DND-41 (cell line): ENCODE data around the gene MMP7.

Source experiments
- ATAC-seq: fragments of 200-7000 bp; cut with Tn5 transposase; 3 replicates; pipeline ENCODE4 v1.9.1; 2021; ENCODE audit warnings: low read depth; ENCODE audit not compliant: insufficient read depth
- DNase-seq: peaks from one replicate; pipeline ENCODE4 v3.0.0-alpha.2; 2020
- H2AFZ ChIP-seq: 2 replicates; pipeline ENCODE4 v1.6.0; 2012; ENCODE audit warnings: low read depth, low read length
- H3K27ac ChIP-seq: 2 replicates; pipeline ENCODE4 v1.5.1; 2012; ENCODE audit warnings: low read length, inconsistent platforms
- H3K27me3 ChIP-seq: fragments of 200-600 bp; sonication (generic); 2 replicates; pipeline ENCODE4 v1.6.0; 2012; ENCODE audit warnings: low read length, mild to moderate bottlenecking, inconsistent platforms; ENCODE audit not compliant: insufficient read depth, poor library complexity
- H3K36me3 ChIP-seq: 2 replicates; pipeline ENCODE4 v1.5.1; 2012; ENCODE audit warnings: low read length, inconsistent platforms; ENCODE audit not compliant: insufficient read depth
- H3K4me1 ChIP-seq: 2 replicates; pipeline ENCODE4 v1.5.1; 2012; ENCODE audit warnings: mild to moderate bottlenecking, low read length; ENCODE audit not compliant: insufficient read depth
- H3K4me2 ChIP-seq: 2 replicates; pipeline ENCODE4 v1.6.0; 2012; ENCODE audit warnings: mild to moderate bottlenecking, moderate library complexity, low read length, inconsistent platforms; ENCODE audit not compliant: insufficient read depth
- H3K4me3 ChIP-seq, 2 experiments: fragments of 200-600 bp in 1 of 2; shearing (Covaris generic) in 1 of 2; 2 replicates each; pipeline ENCODE4 v1.5.1; 2012 to 2016; ENCODE audit warnings: inconsistent platforms in 2 of 2, low read length in 2 of 2, mild to moderate bottlenecking in 2 of 2, low read depth in 1 of 2, moderate library complexity in 1 of 2
- H3K79me2 ChIP-seq: 2 replicates; pipeline ENCODE4 v1.6.0; 2012; ENCODE audit warnings: low read length, inconsistent platforms; ENCODE audit not compliant: insufficient read depth
- H3K9ac ChIP-seq: 2 replicates; pipeline ENCODE4 v1.6.0; 2012; ENCODE audit warnings: low read depth, mild to moderate bottlenecking, inconsistent platforms, low read length, moderate library complexity
- H3K9me3 ChIP-seq: 2 replicates; pipeline ENCODE4 v1.5.1; 2012; ENCODE audit warnings: low read length, moderate library complexity, mild to moderate bottlenecking, inconsistent platforms; ENCODE audit not compliant: insufficient read depth, severe bottlenecking
- H4K20me1 ChIP-seq: 2 replicates; pipeline ENCODE4 v1.6.0; 2012; ENCODE audit warnings: low read length; ENCODE audit not compliant: insufficient read depth
- EZH2 ChIP-seq: IDR thresholded peaks from 3 replicates; pipeline ENCODE4 v1.6.1; 2012; ENCODE audit warnings: borderline replicate concordance, low read depth, mild to moderate bottlenecking, moderate library complexity, low read length, inconsistent platforms; ENCODE audit not compliant: severe bottlenecking
- TF ChIP-seq, protein P1 (sequence below): IDR thresholded peaks from 2 replicates; pipeline ENCODE4 v1.5.1; 2012; ENCODE audit warnings: borderline replicate concordance, low read length, moderate library complexity, mild to moderate bottlenecking; ENCODE audit not compliant: poor library complexity, severe bottlenecking; ENCODE audit errors: extremely low read depth

MMP7 gene

GRCh38 chr11:102553835-102554282 lies 23.3 kb upstream of the MMP7 start:
- Histone ChIP-seq H3K27ac (no peak overlapping the region), H3K4me1 (no peaks in the 10 kb centered on the region), H4K20me1 (no peaks in the 10 kb centered on the region), H3K9me3 (peaks cover 4% of the 10 kb centered on the region), H3K27me3 (no peaks in the 10 kb centered on the region), H3K4me3 (no peak overlapping the region), H2AFZ (no peak overlapping the region), H3K79me2 (no peaks in the 10 kb centered on the region), H3K4me2 (no peak overlapping the region), H3K9ac (no peak overlapping the region), H3K36me3 (no peaks in the 10 kb centered on the region)
- no peak for ATAC-seq
- DNase-seq = no peak
- TF ChIP-seq, protein P1, sequence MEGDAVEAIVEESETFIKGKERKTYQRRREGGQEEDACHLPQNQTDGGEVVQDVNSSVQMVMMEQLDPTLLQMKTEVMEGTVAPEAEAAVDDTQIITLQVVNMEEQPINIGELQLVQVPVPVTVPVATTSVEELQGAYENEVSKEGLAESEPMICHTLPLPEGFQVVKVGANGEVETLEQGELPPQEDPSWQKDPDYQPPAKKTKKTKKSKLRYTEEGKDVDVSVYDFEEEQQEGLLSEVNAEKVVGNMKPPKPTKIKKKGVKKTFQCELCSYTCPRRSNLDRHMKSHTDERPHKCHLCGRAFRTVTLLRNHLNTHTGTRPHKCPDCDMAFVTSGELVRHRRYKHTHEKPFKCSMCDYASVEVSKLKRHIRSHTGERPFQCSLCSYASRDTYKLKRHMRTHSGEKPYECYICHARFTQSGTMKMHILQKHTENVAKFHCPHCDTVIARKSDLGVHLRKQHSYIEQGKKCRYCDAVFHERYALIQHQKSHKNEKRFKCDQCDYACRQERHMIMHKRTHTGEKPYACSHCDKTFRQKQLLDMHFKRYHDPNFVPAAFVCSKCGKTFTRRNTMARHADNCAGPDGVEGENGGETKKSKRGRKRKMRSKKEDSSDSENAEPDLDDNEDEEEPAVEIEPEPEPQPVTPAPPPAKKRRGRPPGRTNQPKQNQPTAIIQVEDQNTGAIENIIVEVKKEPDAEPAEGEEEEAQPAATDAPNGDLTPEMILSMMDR = no peak
- no peak for TF ChIP-seq EZH2

DNA sequence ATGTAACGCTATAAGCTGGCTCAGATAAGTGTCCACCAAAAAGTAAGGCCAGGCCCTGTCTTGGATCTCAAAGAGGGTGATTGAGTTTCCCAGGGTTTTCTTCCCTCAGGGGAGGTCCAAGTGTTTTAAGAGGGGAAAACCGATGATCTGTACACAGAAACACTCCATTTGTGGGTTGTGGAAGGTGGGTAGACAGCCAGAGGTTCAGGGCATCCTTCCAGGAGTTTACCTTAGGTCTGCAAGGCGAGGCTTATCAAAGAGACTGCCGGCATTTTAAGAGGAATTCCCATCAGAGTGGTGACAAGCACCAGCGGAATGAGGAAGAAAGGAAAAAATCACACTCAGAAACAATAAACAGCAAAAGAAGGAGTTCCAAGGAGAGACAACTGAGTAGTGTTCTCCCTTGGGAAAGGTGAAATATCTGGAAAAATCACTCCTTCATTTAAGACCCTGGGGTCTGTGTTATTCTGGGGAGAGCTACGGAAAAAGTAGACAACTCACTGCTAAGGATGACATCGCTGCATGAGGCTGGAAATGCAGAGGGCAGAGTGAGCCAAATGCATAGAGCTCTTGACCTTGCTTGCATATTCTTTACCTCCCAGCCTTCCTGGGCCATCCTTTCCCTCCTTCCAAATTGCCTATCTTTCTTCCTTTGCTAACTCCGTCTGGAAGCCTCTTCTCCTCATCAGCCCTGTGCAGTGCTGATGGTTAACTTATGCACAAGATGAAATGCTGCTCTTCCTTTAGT lies 22.1 kb upstream of the MMP7 start:
- no peak for ATAC-seq
- H3K9ac ChIP-seq = no peak overlapping the region
- no peaks in the 10 kb centered on the region for H3K4me1 ChIP-seq
- no peaks in the 10 kb centered on the region for H3K9me3 ChIP-seq
- no peak overlapping the region for H3K4me2 ChIP-seq
- no peaks in the 10 kb centered on the region for H4K20me1 ChIP-seq
- no peaks in the 10 kb centered on the region for H3K36me3 ChIP-seq
- H3K27ac ChIP-seq = no peak overlapping the region
- no peak overlapping the region for H2AFZ ChIP-seq
- TF ChIP-seq EZH2 = no peak
- TF ChIP-seq, protein P1 = no peak
- H3K27me3 ChIP-seq = no peaks in the 10 kb centered on the region
- H3K79me2 ChIP-seq = no peaks in the 10 kb centered on the region
- H3K4me3 ChIP-seq = no peak overlapping the region
- no peak for DNase-seq

GRCh38 chr11:102552020-102552419 lies 21.5 kb upstream of the MMP7 start:
- TF ChIP-seq, protein P1 = no peak
- no peak for TF ChIP-seq EZH2
- ATAC-seq (no peak), DNase-seq (no peak)
- Histone ChIP-seq H3K27ac (no peak overlapping the region), H3K27me3 (no peaks in the 10 kb centered on the region), H3K9me3 (no peaks in the 10 kb centered on the region), H3K4me2 (no peak overlapping the region), H4K20me1 (no peaks in the 10 kb centered on the region), H3K4me3 (no peak overlapping the region), H3K9ac (no peak overlapping the region), H3K79me2 (no peaks in the 10 kb centered on the region), H2AFZ (no peak overlapping the region), H3K36me3 (no peaks in the 10 kb centered on the region), H3K4me1 (no peaks in the 10 kb centered on the region)
